Body of pancreas (tissue), 4 donors: ENCODE results near the gene CDKN2B-AS1.

ENCODE experiments used
- POLR2A ChIP-seq, 3 donors: fragments of 450-650 bp; IDR thresholded peaks; one replicate each; pipeline ENCODE4 v1.6.1; 2016; ENCODE audit warnings: antibody characterized with exemption in 3 of 3, mild to moderate bottlenecking in 2 of 3
- TF ChIP-seq, protein P1 (sequence below), 7 experiments: fragments of 450-650 bp in 4 of 7; fragments of 200-600 bp in 3 of 7; sonication (generic) in 3 of 7; IDR thresholded peaks; one replicate each; pipeline ENCODE4 v1.5.1; 2016 to 2019; ENCODE audit warnings: antibody characterized with exemption in 7 of 7

DNA sequence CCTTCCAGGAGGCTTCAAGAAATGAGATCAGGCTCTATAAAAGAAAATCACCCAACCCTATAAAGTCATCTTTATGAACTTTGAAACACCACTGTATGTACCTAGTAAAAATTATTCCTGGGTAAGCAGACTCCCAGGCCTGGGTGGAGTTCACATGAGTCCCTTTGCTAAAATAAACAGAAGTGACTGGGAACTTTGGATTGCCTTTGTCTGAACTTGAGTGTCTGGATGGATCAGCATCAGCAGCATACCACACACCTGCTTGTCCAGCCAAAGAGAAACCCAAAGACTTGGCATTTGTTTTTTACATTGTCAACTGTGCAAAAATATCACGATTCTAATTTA lies 94.1 kb downstream of the CDKN2B-AS1 start:
- no peak for TF ChIP-seq POLR2A (IDR thresholded peaks at IDR 0.05)
- TF ChIP-seq, protein P1, sequence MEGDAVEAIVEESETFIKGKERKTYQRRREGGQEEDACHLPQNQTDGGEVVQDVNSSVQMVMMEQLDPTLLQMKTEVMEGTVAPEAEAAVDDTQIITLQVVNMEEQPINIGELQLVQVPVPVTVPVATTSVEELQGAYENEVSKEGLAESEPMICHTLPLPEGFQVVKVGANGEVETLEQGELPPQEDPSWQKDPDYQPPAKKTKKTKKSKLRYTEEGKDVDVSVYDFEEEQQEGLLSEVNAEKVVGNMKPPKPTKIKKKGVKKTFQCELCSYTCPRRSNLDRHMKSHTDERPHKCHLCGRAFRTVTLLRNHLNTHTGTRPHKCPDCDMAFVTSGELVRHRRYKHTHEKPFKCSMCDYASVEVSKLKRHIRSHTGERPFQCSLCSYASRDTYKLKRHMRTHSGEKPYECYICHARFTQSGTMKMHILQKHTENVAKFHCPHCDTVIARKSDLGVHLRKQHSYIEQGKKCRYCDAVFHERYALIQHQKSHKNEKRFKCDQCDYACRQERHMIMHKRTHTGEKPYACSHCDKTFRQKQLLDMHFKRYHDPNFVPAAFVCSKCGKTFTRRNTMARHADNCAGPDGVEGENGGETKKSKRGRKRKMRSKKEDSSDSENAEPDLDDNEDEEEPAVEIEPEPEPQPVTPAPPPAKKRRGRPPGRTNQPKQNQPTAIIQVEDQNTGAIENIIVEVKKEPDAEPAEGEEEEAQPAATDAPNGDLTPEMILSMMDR (IDR thresholded peaks at IDR 0.05): no peak
